HCT116 (cell line): ENCODE measurements around the gene NBL1. TPM values are rescaled to one million over a fixed set of nuclear protein-coding genes. Genes with fewer than 3 reads are reported as not detected.

Experiments used
- ATAC-seq: fragments of 200-7000 bp; cut with Tn5 transposase; 2 replicates; pipeline ENCODE4 v1.9.1; 2020; ENCODE audit warnings: mild to moderate bottlenecking, moderate library complexity
- BruUV-seq: library from RNA; stranded (reverse); fragments of 400-500 nt; replicated peaks from 2 replicates; lab custom pipeline; 2021; lab: Mats Ljungman, UMichigan
- CTCF ChIA-PET: fragments of 300-600 bp; sonication (Branson Sonifier 250); formaldehyde crosslinking; loops from one replicate; lab custom pipeline; 2021; ENCODE audit warnings: antibody characterized with exemption; lab: Charles Lee
- POLR2A ChIA-PET: fragments of 300-600, 350-600 bp; sonication (Branson Sonifier 250); formaldehyde crosslinking; loops from one replicate; lab custom pipeline; 2021; ENCODE audit warnings: antibody characterized with exemption; lab: Charles Lee
- RAD21 ChIA-PET, 2 experiments: fragments of 300-600 bp; sonication (Branson Sonifier 250); formaldehyde crosslinking; loops; one replicate each; lab custom pipeline; 2023; ENCODE audit warnings: low total read pairs in 2 of 2; ENCODE audit not compliant: uncharacterized antibody in 2 of 2, unreplicated experiment in 2 of 2, low non-redundant PET in 1 of 2; lab: Charles Lee
- DNase-seq: peaks from one replicate; pipeline ENCODE4 v3.0.0-alpha.2; 2010; ENCODE audit warnings: low read depth, low spot score
- H2AFZ ChIP-seq: fragments of 200-600 bp; shearing (Covaris generic), sonication (generic); 2 replicates; pipeline ENCODE4 v1.6.1; 2017; ENCODE audit warnings: low read depth, mixed run types, mixed read lengths, antibody characterized with exemption, low read length; ENCODE audit not compliant: poor library complexity, severe bottlenecking
- H3K27ac ChIP-seq: 2 replicates; pipeline ENCODE4 v1.5.1; 2012; ENCODE audit warnings: low read depth, low read length
- H3K27me3 ChIP-seq: fragments of 200-600 bp; sonication (generic); 2 replicates; pipeline ENCODE4 v1.6.1; 2016; ENCODE audit warnings: mixed run types, low read length, mixed read lengths; ENCODE audit not compliant: insufficient read depth
- H3K36me3 ChIP-seq, 2 experiments: fragments of 200-500 bp in 1 of 2; fragments of 200-600 bp in 1 of 2; sonication (Bioruptor generic) in 1 of 2; sonication (generic) in 1 of 2; 2 replicates each; pipeline versions ENCODE4 v1.5.1 to v1.6.1; 2014 to 2016; ENCODE audit warnings: low read length in 2 of 2, inconsistent platforms in 1 of 2, mixed read lengths in 1 of 2, mixed run types in 1 of 2; ENCODE audit not compliant: insufficient read depth in 2 of 2, control insufficient read depth in 1 of 2
- H3K4me1 ChIP-seq, 2 experiments: fragments of 200-600 bp in 1 of 2; sonication (generic) in 1 of 2; 2 replicates each; pipeline versions ENCODE4 v1.5.1 to v1.6.1; 2012 to 2017; ENCODE audit warnings: low read length in 2 of 2, inconsistent platforms in 1 of 2, mild to moderate bottlenecking in 1 of 2, mixed read lengths in 1 of 2, mixed run types in 1 of 2, moderate library complexity in 1 of 2; ENCODE audit not compliant: insufficient read depth in 2 of 2, control insufficient read depth in 1 of 2
- H3K4me2 ChIP-seq: fragments of 200-600 bp; sonication (generic); 2 replicates; pipeline ENCODE4 v1.6.1; 2017; ENCODE audit warnings: mixed run types, low read length, mixed read lengths
- H3K4me3 ChIP-seq, 2 experiments: fragments of 200-600 bp in 1 of 2; sonication (generic) in 1 of 2; replicated peaks in 1 of 2; 2 replicates each; pipeline ENCODE4 v1.5.1; 2011 to 2016; ENCODE audit warnings: low read length in 2 of 2, control low read depth in 1 of 2, low read depth in 1 of 2, mild to moderate bottlenecking in 1 of 2, mixed read lengths in 1 of 2, mixed run types in 1 of 2
- H3K79me2 ChIP-seq: fragments of 200-600 bp; sonication (generic); 2 replicates; pipeline ENCODE4 v1.6.1; 2017; ENCODE audit warnings: mild to moderate bottlenecking, mixed run types, low read length, moderate library complexity, mixed read lengths; ENCODE audit not compliant: insufficient read depth
- H3K9ac ChIP-seq: fragments of 200-600 bp; sonication (generic); 2 replicates; pipeline ENCODE4 v1.6.1; 2016; ENCODE audit warnings: low read length, mixed read lengths
- H3K9me2 ChIP-seq: fragments of 200-600 bp; sonication (generic), shearing (Covaris generic); 2 replicates; pipeline ENCODE4 v1.6.1; 2017; ENCODE audit warnings: mixed run types, mild to moderate bottlenecking, moderate library complexity; ENCODE audit not compliant: insufficient read depth
- H3K9me3 ChIP-seq, 2 experiments: fragments of 200-500 bp in 1 of 2; fragments of 200-600 bp in 1 of 2; sonication (Bioruptor generic) in 1 of 2; sonication (generic) in 1 of 2; 2 replicates each; pipeline ENCODE4 v1.6.1; 2014 to 2017; ENCODE audit warnings: low read length in 2 of 2, mixed read lengths in 2 of 2, inconsistent platforms in 1 of 2, low read depth in 1 of 2, mild to moderate bottlenecking in 1 of 2, mixed run types in 1 of 2, moderate library complexity in 1 of 2; ENCODE audit not compliant: control insufficient read depth in 1 of 2, insufficient read depth in 1 of 2
- H4K20me1 ChIP-seq: fragments of 200-600 bp; sonication (generic), shearing (Covaris generic); 2 replicates; pipeline ENCODE4 v1.6.1; 2017; ENCODE audit warnings: mixed run types, mild to moderate bottlenecking, moderate library complexity; ENCODE audit not compliant: insufficient read depth
- CTCF ChIP-seq, 3 experiments: fragments of 200-600 bp in 1 of 3; sonication (generic) in 1 of 3; IDR thresholded peaks in 2 of 3; conservative IDR thresholded peaks in 1 of 3; 2 replicates each; pipeline ENCODE4 v1.5.1; 2012 to 2017; ENCODE audit warnings: low read depth in 2 of 3, low read length in 2 of 3, antibody characterized with exemption in 1 of 3, borderline replicate concordance in 1 of 3, control low read depth in 1 of 3, mild to moderate bottlenecking in 1 of 3, mixed read lengths in 1 of 3, mixed run types in 1 of 3, moderate library complexity in 1 of 3; ENCODE audit not compliant: insufficient read depth in 1 of 3
- MAX ChIP-seq: IDR thresholded peaks from 2 replicates; pipeline ENCODE4 v1.6.1; 2012
- TCF7L2 ChIP-seq: IDR thresholded peaks from 2 replicates; pipeline ENCODE4 v1.7.0; 2011; ENCODE audit warnings: borderline replicate concordance, inconsistent platforms; ENCODE audit not compliant: insufficient read depth, insufficient read length; ENCODE audit errors: extremely low read depth
- intact Hi-C: fragments of 100-400 bp; cut with micrococcal nuclease; formaldehyde crosslinking; loops from 2 replicates; pipeline ENCODE4 v1.10.0; 2022
- total RNA-seq: library from RNA; stranded (reverse); gene quantifications from one replicate; pipeline ENCODE4 v1.2.1, GENCODE V29; 2021; ENCODE audit not compliant: unreplicated experiment

Gene NBL1
- total RNA-seq, 1 experiment from 2014 or later = 75.4 TPM

DNA sequence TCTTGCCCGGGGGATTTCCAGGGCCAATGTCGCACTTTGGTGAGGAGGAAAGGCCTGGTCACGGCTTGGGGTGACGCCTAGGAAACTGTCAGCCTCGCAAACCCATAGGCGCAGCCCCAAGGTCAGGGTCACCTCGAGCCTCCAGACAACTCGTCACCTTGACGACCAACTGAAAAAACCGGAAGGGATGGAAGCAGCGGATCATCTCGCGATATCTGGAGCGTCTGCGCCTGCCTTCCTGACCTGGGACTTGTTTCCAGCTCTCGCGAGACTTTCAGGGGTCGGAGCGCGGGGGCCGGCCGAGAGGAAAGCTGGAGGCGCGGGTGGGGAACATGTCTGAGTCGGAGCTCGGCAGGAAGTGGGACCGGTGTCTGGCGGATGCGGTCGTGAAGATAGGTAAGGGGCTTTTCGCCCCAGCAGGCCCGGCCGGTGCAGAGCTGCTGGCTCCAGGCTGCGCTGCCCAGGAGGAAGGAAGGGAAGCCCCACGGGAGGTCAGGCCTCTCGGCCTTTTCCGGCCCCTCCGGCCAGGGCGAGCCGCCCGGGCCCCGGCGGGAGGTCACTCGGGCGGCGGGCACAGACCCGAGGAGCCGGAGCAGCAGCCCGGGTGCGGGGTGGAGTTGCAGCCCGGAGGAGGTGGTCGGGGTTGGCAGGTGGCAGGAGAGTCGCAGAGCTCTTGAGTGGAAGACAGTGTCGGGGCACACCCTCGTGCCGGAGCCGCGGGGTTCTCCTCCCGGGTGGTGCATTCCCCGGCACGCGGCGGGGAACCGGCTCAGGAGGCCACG is 47.2 kb upstream of the NBL1 start (continued):
- TF ChIP-seq CTCF (IDR thresholded peaks at IDR 0.05 in 2 of 3, conservative IDR thresholded peaks at IDR 0.05 in 1 of 3; ENCODE audit: borderline replicate concordance in 1 of 3, insufficient read depth in 1 of 3, low read depth in 2 of 3, low read length in 2 of 3) = no peak

- RAD21 ChIA-PET = no interaction called here
- Histone ChIP-seq H3K9ac (peak overlapping the region; percentile 94), H3K9me2 (no peaks in the 10 kb centered on the region), H3K27ac (peak overlapping the region; percentile 80), H4K20me1 (peaks cover 4% of the 10 kb centered on the region; the same call in 1 of the 2 replicates), H3K4me2 (peak overlapping the region; percentile 83), H3K9me3 (no peaks in the 10 kb centered on the region)
- intact Hi-C loops = loop anchor here (5.0 kb wide), 2 partner anchors 45 to 115 kb away; partner anchors contain the start of gene NBL1
- TSS peak; percentile 63 for BruUV-seq
- ATAC-seq = peak; percentile 1; the same call in 1 of the 2 replicates
- POLR2A ChIA-PET = interaction anchor here (1.9 kb wide), 1 partner anchor 46 kb away, joined by 6 read pairs; no protein-coding TSS in a partner anchor
- TF ChIP-seq TCF7L2 (no peak), MAX (peak; percentile 76)
- TF ChIP-seq, all 23 proteins: peak for 1
- H3K27me3 ChIP-seq = no peaks in the 10 kb centered on the region
- H3K4me3 ChIP-seq = peak overlapping the region; percentile 89 to 94
- H3K4me1 ChIP-seq = peaks cover 3 to 21% of the 10 kb centered on the region in 2 experiments; a peak in 3 of 4 replicates
- peaks cover 59% of the 10 kb centered on the region for H3K79me2 ChIP-seq
- peak; percentile 19 for DNase-seq
- no peaks in the 10 kb centered on the region for H3K36me3 ChIP-seq
- CTCF ChIA-PET = interaction anchor here (1.0 to 1.4 kb wide), 4 partner anchors 15 to 56 kb away, joined by 3 to 7 read pairs (median 5); no protein-coding TSS in a partner anchor
- no peak overlapping the region for H2AFZ ChIP-seq
Observed at GRCh38 chr1:19597496-19598309, 46.4 kb upstream of the NBL1 start.
